Measurements from ENCODE around the gene GALNT2. TPM values are rescaled to one million over a fixed set of nuclear protein-coding genes. Genes with fewer than 3 reads are reported as not detected.

GALNT2 gene
- total RNA-seq, 2 donors from 2014 or later, result 47.4 to 67.3 TPM

DNA sequence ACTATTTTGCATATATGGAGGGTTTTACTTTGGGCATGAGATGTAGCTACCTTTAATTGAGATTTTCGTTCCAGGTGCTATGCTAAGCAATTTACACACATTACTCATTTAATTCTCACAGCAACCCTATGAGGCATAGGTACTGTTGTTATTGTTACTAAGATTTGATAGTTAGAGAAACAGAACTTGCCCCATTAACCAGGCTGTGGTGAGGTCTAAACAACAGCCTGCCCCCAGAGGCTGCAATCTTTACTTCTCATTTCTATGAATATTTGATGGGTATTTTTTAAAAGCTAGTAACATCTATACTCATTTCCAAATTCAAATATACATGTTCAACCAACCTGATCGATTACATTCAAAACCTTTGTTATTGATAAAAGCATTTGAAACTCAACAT lies 155.6 kb downstream of the GALNT2 start:
- no peaks in the 10 kb centered on the region for H3K36me3 ChIP-seq
- no peak overlapping the region for H3K4me3 ChIP-seq
- no peaks in the 10 kb centered on the region for H3K27me3 ChIP-seq
- H3K27ac ChIP-seq, result no peak overlapping the region
- intact Hi-C loops (cut with DNase I), result no loop called here
- no peak for DNase-seq
- no peak overlapping the region for H3K9ac ChIP-seq (ENCODE audit: low read depth in 2 of 2, low read length in 2 of 2)
- no peaks in the 10 kb centered on the region for H3K9me3 ChIP-seq
- no peaks in the 10 kb centered on the region for H3K4me1 ChIP-seq
- TF ChIP-seq, protein P1, sequence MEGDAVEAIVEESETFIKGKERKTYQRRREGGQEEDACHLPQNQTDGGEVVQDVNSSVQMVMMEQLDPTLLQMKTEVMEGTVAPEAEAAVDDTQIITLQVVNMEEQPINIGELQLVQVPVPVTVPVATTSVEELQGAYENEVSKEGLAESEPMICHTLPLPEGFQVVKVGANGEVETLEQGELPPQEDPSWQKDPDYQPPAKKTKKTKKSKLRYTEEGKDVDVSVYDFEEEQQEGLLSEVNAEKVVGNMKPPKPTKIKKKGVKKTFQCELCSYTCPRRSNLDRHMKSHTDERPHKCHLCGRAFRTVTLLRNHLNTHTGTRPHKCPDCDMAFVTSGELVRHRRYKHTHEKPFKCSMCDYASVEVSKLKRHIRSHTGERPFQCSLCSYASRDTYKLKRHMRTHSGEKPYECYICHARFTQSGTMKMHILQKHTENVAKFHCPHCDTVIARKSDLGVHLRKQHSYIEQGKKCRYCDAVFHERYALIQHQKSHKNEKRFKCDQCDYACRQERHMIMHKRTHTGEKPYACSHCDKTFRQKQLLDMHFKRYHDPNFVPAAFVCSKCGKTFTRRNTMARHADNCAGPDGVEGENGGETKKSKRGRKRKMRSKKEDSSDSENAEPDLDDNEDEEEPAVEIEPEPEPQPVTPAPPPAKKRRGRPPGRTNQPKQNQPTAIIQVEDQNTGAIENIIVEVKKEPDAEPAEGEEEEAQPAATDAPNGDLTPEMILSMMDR (IDR thresholded peaks at IDR 0.05), result no peak

DNA sequence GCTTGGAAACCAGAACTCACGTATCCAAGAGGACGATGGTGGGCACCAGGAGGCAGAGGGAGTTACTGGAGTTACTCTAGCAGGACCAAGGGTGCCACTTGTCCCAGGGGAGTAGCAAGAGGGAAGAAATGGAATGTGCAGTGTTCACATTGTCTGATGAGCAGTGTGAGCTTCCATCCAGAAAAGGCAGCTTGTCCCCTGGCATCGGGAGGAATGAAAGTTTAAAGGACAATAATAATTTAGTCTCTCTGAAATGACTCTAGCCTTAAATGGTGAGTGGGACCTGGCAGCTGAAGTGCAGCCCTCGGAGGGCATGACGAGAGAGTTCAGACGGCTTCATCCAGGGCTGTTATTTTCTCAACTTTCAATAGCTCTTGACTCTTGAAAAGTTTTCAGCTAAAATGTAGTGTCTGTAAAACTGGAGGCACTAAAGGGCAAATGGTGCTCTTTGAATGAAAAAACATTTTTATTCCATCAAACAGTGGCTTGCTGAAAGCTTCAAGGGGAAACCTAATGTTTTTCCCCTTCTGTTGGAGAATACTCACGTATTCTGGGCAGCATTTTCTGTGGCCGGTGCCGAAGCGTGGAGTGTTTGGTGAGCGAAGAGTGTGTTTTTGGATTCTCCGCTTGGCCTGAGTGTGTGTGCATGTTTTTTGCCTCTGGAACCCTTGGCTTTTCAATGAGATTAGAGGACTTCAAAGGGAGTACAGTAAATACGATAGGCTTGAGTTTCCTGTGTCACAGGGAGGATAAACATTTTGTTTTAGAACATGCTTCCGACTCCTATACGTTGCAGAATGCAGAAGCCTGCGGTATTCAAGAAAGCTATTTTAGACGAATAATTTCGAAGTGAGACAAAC lies 157.3 kb downstream of the GALNT2 start:
- no peak overlapping the region for H3K9ac ChIP-seq (ENCODE audit: low read depth in 2 of 2, low read length in 2 of 2)
- DNase-seq, result no peak
- no peaks in the 10 kb centered on the region for H3K27me3 ChIP-seq
- H3K27ac ChIP-seq, result no peak overlapping the region
- no peaks in the 10 kb centered on the region for H3K4me1 ChIP-seq
- intact Hi-C loops (cut with DNase I), result no loop called here
- no peaks in the 10 kb centered on the region for H3K36me3 ChIP-seq
- no peak overlapping the region for H3K4me3 ChIP-seq
- TF ChIP-seq, protein P1 (IDR thresholded peaks at IDR 0.05), result no peak
- H3K9me3 ChIP-seq, result no peaks in the 10 kb centered on the region

DNA sequence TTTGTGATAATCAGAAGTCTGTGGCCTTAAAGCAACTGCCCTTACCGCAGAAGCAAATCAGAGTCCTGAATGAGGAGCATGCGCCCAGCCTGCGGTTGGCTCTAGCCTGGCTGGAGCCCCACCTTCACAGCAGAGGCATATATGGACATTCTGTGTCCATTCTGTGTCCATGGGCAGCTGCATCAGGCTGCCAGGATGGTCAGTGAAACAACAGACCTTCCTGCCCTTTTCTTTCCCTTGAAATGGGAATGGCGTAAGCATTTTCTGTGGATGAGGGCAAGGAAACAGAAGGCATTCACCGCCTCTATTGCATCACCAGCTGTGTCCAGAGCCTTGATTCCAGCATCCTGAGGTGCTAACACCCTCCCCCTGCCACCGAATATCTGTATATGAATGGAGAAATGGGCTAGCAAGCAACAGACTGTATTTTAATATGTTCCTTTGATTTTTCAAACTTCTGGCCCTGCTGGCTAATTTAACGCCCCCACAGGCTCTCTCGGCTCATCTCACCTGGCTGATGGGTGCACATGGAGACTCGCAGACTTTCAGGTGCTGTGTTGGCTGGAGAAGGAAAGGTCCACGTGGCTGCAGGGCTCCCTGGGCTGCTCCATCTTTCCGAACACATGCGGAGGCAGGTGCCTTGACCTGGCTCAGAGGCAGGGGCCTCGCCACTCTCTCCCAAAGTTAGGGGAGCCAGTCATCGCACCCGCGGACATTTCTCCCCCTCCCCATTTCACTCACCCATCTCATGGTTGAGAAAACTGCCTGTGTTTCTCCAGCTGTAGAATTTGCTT lies 159.2 kb downstream of the GALNT2 start:
- TF ChIP-seq, protein P1 (IDR thresholded peaks at IDR 0.05), result no peak
- no peak for DNase-seq
- Histone ChIP-seq H3K4me3 (no peak overlapping the region), H3K36me3 (no peaks in the 10 kb centered on the region), H3K9ac (ENCODE audit: low read depth in 2 of 2, low read length in 2 of 2) (no peak overlapping the region), H3K27me3 (no peaks in the 10 kb centered on the region), H3K4me1 (no peaks in the 10 kb centered on the region), H3K9me3 (no peaks in the 10 kb centered on the region), H3K27ac (no peak overlapping the region)
- intact Hi-C loops (cut with DNase I), result no loop called here

DNA sequence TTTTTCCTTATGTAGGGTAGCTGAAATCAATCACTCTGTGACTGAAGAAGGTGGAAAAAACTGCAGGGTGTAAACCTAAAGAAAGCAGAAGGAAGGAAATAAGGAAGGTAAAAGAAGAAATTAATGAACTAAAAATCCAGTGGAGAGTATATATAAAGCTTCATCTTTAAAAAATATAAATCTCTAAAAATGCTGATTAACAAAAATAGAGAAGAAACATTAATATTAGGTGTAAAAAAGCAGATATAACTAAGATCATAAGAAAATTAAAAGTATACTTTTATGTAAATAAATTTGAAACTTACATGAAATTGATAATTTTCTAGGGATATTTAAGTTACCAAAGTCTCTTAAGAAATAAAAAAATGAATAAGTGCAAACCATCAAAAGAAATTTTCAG lies 159.8 kb downstream of the GALNT2 start:
- Histone ChIP-seq H3K4me3 (no peak overlapping the region), H3K27me3 (no peaks in the 10 kb centered on the region), H3K4me1 (peaks cover 2% of the 10 kb centered on the region), H3K27ac (no peak overlapping the region), H3K9me3 (no peaks in the 10 kb centered on the region), H3K9ac (ENCODE audit: low read depth in 2 of 2, low read length in 2 of 2) (no peak overlapping the region), H3K36me3 (no peaks in the 10 kb centered on the region)
- TF ChIP-seq, protein P1 (IDR thresholded peaks at IDR 0.05), result no peak
- no peak for DNase-seq
- intact Hi-C loops (cut with DNase I), result no loop called here

DNA sequence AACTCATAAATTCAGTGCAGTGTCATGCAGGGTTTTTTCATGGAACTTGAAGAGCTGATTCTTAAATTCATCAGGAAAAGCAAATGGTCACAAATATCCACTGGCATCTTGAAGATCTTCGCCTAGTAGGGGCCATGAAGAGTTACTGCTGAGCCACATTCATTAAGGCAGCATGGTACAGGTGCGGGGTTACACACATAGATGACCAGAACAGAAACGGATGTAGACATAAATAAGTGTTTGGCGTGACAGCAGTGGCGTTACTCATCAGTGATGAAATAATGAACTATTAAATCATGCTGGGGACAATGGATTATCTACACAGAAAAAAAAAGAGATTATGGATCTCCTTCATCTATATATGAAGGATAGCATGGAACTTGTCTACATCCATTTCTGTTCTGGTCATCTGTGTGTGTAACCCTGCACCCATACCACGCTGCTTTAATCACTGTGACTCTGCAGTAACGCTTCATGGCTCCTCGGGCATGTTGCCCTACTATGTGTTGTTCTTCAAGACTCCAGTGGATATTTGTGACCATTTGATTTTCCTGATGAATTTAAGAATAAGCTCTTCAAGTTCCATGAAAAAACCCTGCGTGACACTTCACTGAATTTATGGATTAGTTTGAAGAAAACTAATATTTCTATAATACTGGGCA lies 161.3 kb downstream of the GALNT2 start:
- H3K9me3 ChIP-seq, result no peaks in the 10 kb centered on the region
- no peak overlapping the region for H3K9ac ChIP-seq (ENCODE audit: low read depth in 2 of 2, low read length in 2 of 2)
- no peaks in the 10 kb centered on the region for H3K27me3 ChIP-seq
- intact Hi-C loops (cut with DNase I), result no loop called here
- peaks cover 2% of the 10 kb centered on the region for H3K4me1 ChIP-seq
- TF ChIP-seq, protein P1 (IDR thresholded peaks at IDR 0.05), result no peak
- H3K4me3 ChIP-seq, result no peak overlapping the region
- no peaks in the 10 kb centered on the region for H3K36me3 ChIP-seq
- DNase-seq, result no peak
- H3K27ac ChIP-seq, result no peak overlapping the region

All from colonic mucosa (tissue), 4 donors.